OCI-LY3 (cell line): ENCODE measurements around the gene SLC16A14.

ENCODE experiments used
- CTCF ChIP-seq: fragments of 200-600, 300-600 bp; sonication (generic); IDR thresholded peaks from 2 replicates; pipeline ENCODE4 v1.5.1; 2014; ENCODE audit warnings: antibody characterized with exemption, low read length, low read depth
- EZH2phosphoT487 ChIP-seq: fragments of 200-600 bp; shearing (Covaris generic); IDR thresholded peaks from 2 replicates; pipeline ENCODE4 v1.6.1; 2018; ENCODE audit warnings: antibody characterized with exemption, mixed run types, low read depth

GRCh38 chr2:230010501-230010900, 58.2 kb downstream of the SLC16A14 start:
- TF ChIP-seq CTCF (no peak), EZH2phosphoT487 (no peak)
